HepG2 (cell line): ENCODE measurements around the gene ALG13. TPM values are rescaled to one million over a fixed set of nuclear protein-coding genes. Genes with fewer than 3 reads are reported as not detected.
A peak's percentile ranks its signal among the peaks of the same experiment; 100 is the strongest.

Experiments used
- ADNP ChIP-seq: sonication (generic); formaldehyde crosslinking; IDR thresholded peaks from 2 replicates; pipeline ENCODE4 v1.4.0; 2020; ENCODE audit warnings: missing genetic modification reagents
- BCL6 ChIP-seq: IDR thresholded peaks from 2 replicates; pipeline ENCODE4 v1.6.1; 2016; ENCODE audit warnings: missing genetic modification reagents, missing compliant biosample characterization
- CEBPB ChIP-seq: IDR thresholded peaks from 2 replicates; pipeline ENCODE4 v1.6.1; 2011; ENCODE audit warnings: low read depth, low read length, improper control_type of control experiment, borderline replicate concordance
- ELF1 ChIP-seq: sonication (generic); formaldehyde crosslinking; IDR thresholded peaks from 2 replicates; pipeline ENCODE4 v1.4.0; 2020; ENCODE audit warnings: missing genetic modification reagents
- GATA4 ChIP-seq: sonication (generic); IDR thresholded peaks from 2 replicates; pipeline ENCODE4 v1.6.1; 2016; ENCODE audit warnings: antibody characterized with exemption, low read depth, borderline replicate concordance
- HDAC2 ChIP-seq: sonication (generic); formaldehyde crosslinking; IDR thresholded peaks from 2 replicates; pipeline ENCODE4 v1.4.0; 2020; ENCODE audit warnings: missing genetic modification reagents
- HNRNPH1 ChIP-seq: fragments of 200-400 bp; formaldehyde crosslinking; optimal IDR thresholded peaks from 2 replicates; pipeline ENCODE3; 2017; ENCODE audit warnings: mild to moderate bottlenecking, low read depth, low read length
- IKZF5 ChIP-seq: IDR thresholded peaks from 2 replicates; pipeline ENCODE4 v1.6.1; 2018; ENCODE audit warnings: missing genetic modification reagents, mild to moderate bottlenecking, missing compliant biosample characterization
- ISX ChIP-seq: sonication (generic); formaldehyde crosslinking; conservative IDR thresholded peaks from 2 replicates; pipeline ENCODE4 v1.5.0; 2020; ENCODE audit warnings: missing genetic modification reagents
- MEIS1 ChIP-seq: sonication (generic); formaldehyde crosslinking; IDR thresholded peaks from 2 replicates; pipeline ENCODE4 v1.9.0; 2021; ENCODE audit warnings: mild to moderate bottlenecking, missing genetic modification reagents, moderate library complexity, borderline replicate concordance
- ZBTB44 ChIP-seq: sonication (generic); formaldehyde crosslinking; IDR thresholded peaks from 2 replicates; pipeline ENCODE4 v1.4.0; 2020; ENCODE audit warnings: missing genetic modification reagents
- ZC3H4 ChIP-seq: sonication (generic); formaldehyde crosslinking; IDR thresholded peaks from 2 replicates; pipeline ENCODE4 v1.4.0; 2020; ENCODE audit warnings: missing genetic modification reagents, borderline replicate concordance
- ZFP36L2 ChIP-seq: sonication (generic); formaldehyde crosslinking; IDR thresholded peaks from 2 replicates; pipeline ENCODE4 v1.4.0; 2020; ENCODE audit warnings: missing genetic modification reagents
- ZFP82 ChIP-seq: sonication (generic); formaldehyde crosslinking; IDR thresholded peaks from 2 replicates; pipeline ENCODE4 v1.5.1; 2020; ENCODE audit warnings: mild to moderate bottlenecking, missing genetic modification reagents, borderline replicate concordance
- ZFP90 ChIP-seq: sonication (generic); formaldehyde crosslinking; IDR thresholded peaks from 2 replicates; pipeline ENCODE4 v1.8.0; 2022; ENCODE audit warnings: missing genetic modification reagents, mild to moderate bottlenecking, inconsistent platforms, borderline replicate concordance
- ZMYM4 ChIP-seq: sonication (generic); formaldehyde crosslinking; IDR thresholded peaks from 2 replicates; pipeline ENCODE4 v1.8.1; 2023; ENCODE audit warnings: mild to moderate bottlenecking, missing genetic modification reagents
- ZNF510 ChIP-seq: sonication (generic); formaldehyde crosslinking; IDR thresholded peaks from 2 replicates; pipeline ENCODE4 v1.4.0; 2020; ENCODE audit warnings: low read depth, mild to moderate bottlenecking, missing genetic modification reagents
- ZNF562 ChIP-seq: sonication (generic); formaldehyde crosslinking; IDR thresholded peaks from 2 replicates; pipeline ENCODE4 v1.8.0; 2022; ENCODE audit warnings: missing genetic modification reagents, borderline replicate concordance
- ZNF674 ChIP-seq: sonication (generic); formaldehyde crosslinking; IDR thresholded peaks from 2 replicates; pipeline ENCODE4 v1.5.0; 2020; ENCODE audit warnings: low read depth, mild to moderate bottlenecking, missing genetic modification reagents
- ZNF781 ChIP-seq: sonication (generic); formaldehyde crosslinking; IDR thresholded peaks from 2 replicates; pipeline ENCODE4 v1.5.1; 2020; ENCODE audit warnings: borderline replicate concordance, mild to moderate bottlenecking, missing genetic modification reagents; ENCODE audit errors: not compliant biosample characterization
- ZNF891 ChIP-seq: sonication (generic); formaldehyde crosslinking; IDR thresholded peaks from 2 replicates; pipeline ENCODE4 v1.5.0; 2020; ENCODE audit warnings: mild to moderate bottlenecking, missing genetic modification reagents
- ZSCAN30 ChIP-seq: sonication (generic); formaldehyde crosslinking; IDR thresholded peaks from 2 replicates; pipeline ENCODE4 v1.5.0; 2020; ENCODE audit warnings: mild to moderate bottlenecking, missing genetic modification reagents
- polyA plus RNA-seq, 8 experiments: library from polyadenylated mRNA; depleted of rRNA in 3 of 8; stranded (reverse) in 7 of 8; unstranded in 1 of 8; fragments of >200 nt; fragmentation: Illumina TruSeq in 4 of 8; extraction: Trizol in 4 of 8; gene quantifications; 2 replicates each; pipeline versions ENCODE4 v1.2.1 to v1.2.3, GENCODE V29; 2011 to 2016; ENCODE audit warnings: low read depth in 4 of 8, missing spikeins in 1 of 8, mixed read lengths in 1 of 8; ENCODE audit not compliant: insufficient read depth in 1 of 8
- total RNA-seq, 5 experiments: library from RNA; depleted of rRNA; stranded (reverse); fragments of >200 nt; fragmentation: Illumina TruSeq; extraction: Trizol; gene quantifications; 2 replicates each; pipeline ENCODE4 v1.2.3, GENCODE V29; 2016; ENCODE audit warnings: low read depth in 1 of 5
- TF ChIP-seq, protein P1 (sequence below): sonication (generic); formaldehyde crosslinking; IDR thresholded peaks from 2 replicates; pipeline ENCODE4 v1.5.0; 2020; ENCODE audit warnings: mild to moderate bottlenecking, missing genetic modification reagents
- TF ChIP-seq, protein P2 (sequence below): sonication (generic); formaldehyde crosslinking; IDR thresholded peaks from 2 replicates; pipeline ENCODE4 v1.5.0; 2020; ENCODE audit warnings: mild to moderate bottlenecking, missing genetic modification reagents, borderline replicate concordance

Gene ALG13
- total and polyA plus RNA-seq, 2 of the 13 experiments (the other 11 are each of a cell fraction or from before 2014, with no cell fraction given) = 31.2 to 65.5 TPM

GRCh38 chrX:111680988-111681779, at the start of gene ALG13 (continued):
- TF ChIP-seq ZBTB44 (peak; percentile 31; the same call in 1 of the 2 replicates), ISX (CRISPR knock-in tag) (no peak), MEIS1 (CRISPR knock-in tag) (no peak), HDAC2 (peak; percentile 15; the same call in 1 of the 2 replicates), ELF1 (CRISPR knock-in tag) (peak; percentile 59), ZNF562 (CRISPR knock-in tag) (no peak), ZNF674 (CRISPR knock-in tag) (no peak), ZFP82 (CRISPR knock-in tag) (no peak), CEBPB (peak; percentile 93), ZNF891 (CRISPR knock-in tag) (no peak), ZNF781 (CRISPR knock-in tag) (no peak), HNRNPH1 (no peak), ZFP36L2 (CRISPR knock-in tag) (no peak), ZMYM4 (CRISPR knock-in tag) (peak; percentile 90), ADNP (CRISPR knock-in tag) (no peak), ZSCAN30 (CRISPR knock-in tag) (no peak), ZC3H4 (CRISPR knock-in tag) (no peak), BCL6 (CRISPR knock-in tag) (no peak; the same call in 1 of the 2 replicates), ZNF510 (CRISPR knock-in tag) (no peak), IKZF5 (CRISPR knock-in tag) (no peak), ZFP90 (peak; percentile 43; the same call in 1 of the 2 replicates), GATA4 (no peak)
- TF ChIP-seq, protein P1, sequence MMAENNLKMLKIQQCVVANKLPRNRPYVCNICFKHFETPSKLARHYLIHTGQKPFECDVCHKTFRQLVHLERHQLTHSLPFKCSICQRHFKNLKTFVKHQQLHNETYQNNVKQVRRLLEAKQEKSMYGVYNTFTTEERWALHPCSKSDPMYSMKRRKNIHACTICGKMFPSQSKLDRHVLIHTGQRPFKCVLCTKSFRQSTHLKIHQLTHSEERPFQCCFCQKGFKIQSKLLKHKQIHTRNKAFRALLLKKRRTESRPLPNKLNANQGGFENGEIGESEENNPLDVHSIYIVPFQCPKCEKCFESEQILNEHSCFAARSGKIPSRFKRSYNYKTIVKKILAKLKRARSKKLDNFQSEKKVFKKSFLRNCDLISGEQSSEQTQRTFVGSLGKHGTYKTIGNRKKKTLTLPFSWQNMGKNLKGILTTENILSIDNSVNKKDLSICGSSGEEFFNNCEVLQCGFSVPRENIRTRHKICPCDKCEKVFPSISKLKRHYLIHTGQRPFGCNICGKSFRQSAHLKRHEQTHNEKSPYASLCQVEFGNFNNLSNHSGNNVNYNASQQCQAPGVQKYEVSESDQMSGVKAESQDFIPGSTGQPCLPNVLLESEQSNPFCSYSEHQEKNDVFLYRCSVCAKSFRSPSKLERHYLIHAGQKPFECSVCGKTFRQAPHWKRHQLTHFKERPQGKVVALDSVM (CRISPR knock-in tag) = no peak
- TF ChIP-seq, protein P2, sequence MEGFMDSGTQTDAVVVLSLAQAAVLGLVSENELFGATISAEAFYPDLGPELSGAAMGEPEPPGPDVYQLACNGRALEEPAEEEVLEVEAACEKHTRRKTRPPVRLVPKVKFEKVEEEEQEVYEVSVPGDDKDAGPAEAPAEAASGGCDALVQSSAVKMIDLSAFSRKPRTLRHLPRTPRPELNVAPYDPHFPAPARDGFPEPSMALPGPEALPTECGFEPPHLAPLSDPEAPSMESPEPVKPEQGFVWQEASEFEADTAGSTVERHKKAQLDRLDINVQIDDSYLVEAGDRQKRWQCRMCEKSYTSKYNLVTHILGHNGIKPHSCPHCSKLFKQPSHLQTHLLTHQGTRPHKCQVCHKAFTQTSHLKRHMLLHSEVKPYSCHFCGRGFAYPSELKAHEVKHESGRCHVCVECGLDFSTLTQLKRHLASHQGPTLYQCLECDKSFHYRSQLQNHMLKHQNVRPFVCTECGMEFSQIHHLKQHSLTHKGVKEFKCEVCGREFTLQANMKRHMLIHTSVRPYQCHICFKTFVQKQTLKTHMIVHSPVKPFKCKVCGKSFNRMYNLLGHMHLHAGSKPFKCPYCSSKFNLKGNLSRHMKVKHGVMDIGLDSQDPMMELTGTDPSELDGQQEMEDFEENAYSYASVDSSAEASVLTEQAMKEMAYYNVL (CRISPR knock-in tag) = no peak
